ENCODE results near the gene TULP3.
A peak's percentile ranks its signal among the peaks of the same experiment; 100 is the strongest.

TULP3 gene

GRCh38 chr12:2958432-2959191, 67.9 kb downstream of the TULP3 start (continued):
- no peak for TF ChIP-seq ZBTB10 (tag by site-specific recombination; IDR thresholded peaks at IDR 0.05)
- TF ChIP-seq ZNF132 (tag by site-specific recombination; IDR thresholded peaks at IDR 0.05; ENCODE audit: borderline replicate concordance) = no peak
- TF ChIP-seq IKZF3 (tag by site-specific recombination; IDR thresholded peaks at IDR 0.05) = peak; percentile 95
- TF ChIP-seq ZFP37 (tag by site-specific recombination; IDR thresholded peaks at IDR 0.05) = no peak
- TF ChIP-seq ZNF23 (tag by site-specific recombination; IDR thresholded peaks at IDR 0.05; ENCODE audit: borderline replicate concordance) = no peak
- TF ChIP-seq ZBTB26 (tag by site-specific recombination; optimal IDR thresholded peaks at IDR 0.05) = no peak
- TF ChIP-seq HOXA7 (CRISPR knock-in tag; IDR thresholded peaks at IDR 0.05; ENCODE audit: borderline replicate concordance) = no peak
- TF ChIP-seq ZNF639 (tag by site-specific recombination; IDR thresholded peaks at IDR 0.05) = peak; percentile 35; the same call in 1 of the 2 replicates
- TF ChIP-seq SP3 (tag by site-specific recombination; IDR thresholded peaks at IDR 0.05) = peak; percentile 75
- TF ChIP-seq MYNN (tag by site-specific recombination; IDR thresholded peaks at IDR 0.05; ENCODE audit: borderline replicate concordance) = no peak
- peak; percentile 46; the same call in 1 of the 2 replicates for TF ChIP-seq ZNF423 (tag by site-specific recombination; IDR thresholded peaks at IDR 0.05)
- no peak for TF ChIP-seq ZNF404 (tag by site-specific recombination; IDR thresholded peaks at IDR 0.05)
- peak; percentile 75 for TF ChIP-seq ZNF76 (tag by site-specific recombination; IDR thresholded peaks at IDR 0.05; ENCODE audit: borderline replicate concordance, low read depth)
- TF ChIP-seq ZBTB21 (tag by site-specific recombination; IDR thresholded peaks at IDR 0.05) = no peak
- no peak for TF ChIP-seq GLI2 (tag by site-specific recombination; IDR thresholded peaks at IDR 0.05; ENCODE audit: borderline replicate concordance, low read depth)
- TF ChIP-seq ZNF311 (tag by site-specific recombination; IDR thresholded peaks at IDR 0.05; ENCODE audit: borderline replicate concordance) = no peak

GRCh38 chr12:2959192-2959504, 68.5 kb downstream of the TULP3 start, which contains the start of gene TEAD4:
TSS of gene TEAD4 (plus strand) at chr12:2959397.
- POLR2A ChIA-PET = interaction anchor here (0.8 to 1.2 kb wide), 5 partner anchors 9 to 81 kb away, joined by 3 to 4 read pairs (median 3); no protein-coding TSS in a partner anchor
- Histone ChIP-seq H3K36me3 (ENCODE audit: control insufficient read depth in 2 of 2, insufficient read depth in 1 of 2, low read length in 2 of 2) (no peaks in the 10 kb centered on the region), H3K9me3 (ENCODE audit: control insufficient read depth, insufficient read depth, low read depth, low read length) (no peaks in the 10 kb centered on the region), H3K4me1 (ENCODE audit: control insufficient read depth, insufficient read depth, low read length) (peaks cover 7% of the 10 kb centered on the region; the same call in 1 of the 2 replicates), H3K4me3 (ENCODE audit: low read depth, low read length) (peak within 1 kb of the TSS; percentile 58), H3K27ac (ENCODE audit: extremely low read depth, low read depth, low read length) (peak within 1 kb of the TSS; percentile 93)
- CTCF ChIA-PET = no interaction called here
- no peak for TF ChIP-seq ZNF776 (tag by site-specific recombination; IDR thresholded peaks at IDR 0.05; ENCODE audit: borderline replicate concordance)
- no peak for TF ChIP-seq ZNF48 (tag by site-specific recombination; IDR thresholded peaks at IDR 0.05)
- TF ChIP-seq ZNF654 (tag by site-specific recombination; IDR thresholded peaks at IDR 0.05; ENCODE audit: low read depth) = no peak
- no peak for TF ChIP-seq ZNF24 (tag by site-specific recombination; IDR thresholded peaks at IDR 0.05)
- no peak for TF ChIP-seq ZNF664 (tag by site-specific recombination; IDR thresholded peaks at IDR 0.05)
- no peak for TF ChIP-seq WT1 (tag by site-specific recombination; IDR thresholded peaks at IDR 0.05)
- TF ChIP-seq SP3 (tag by site-specific recombination; IDR thresholded peaks at IDR 0.05) = no peak
- TF ChIP-seq ZNF398 (tag by site-specific recombination; IDR thresholded peaks at IDR 0.05) = no peak
- peak; percentile 55; the same call in 1 of the 2 replicates for TF ChIP-seq IKZF3 (tag by site-specific recombination; IDR thresholded peaks at IDR 0.05)
- no peak for TF ChIP-seq ZNF184 (tag by site-specific recombination; IDR thresholded peaks at IDR 0.05)
- no peak for TF ChIP-seq ZNF777 (tag by site-specific recombination; IDR thresholded peaks at IDR 0.05; ENCODE audit: borderline replicate concordance)
- no peak for TF ChIP-seq KLF8 (tag by site-specific recombination; IDR thresholded peaks at IDR 0.05)
- TF ChIP-seq ZSCAN18 (tag by site-specific recombination; IDR thresholded peaks at IDR 0.05) = no peak
- TF ChIP-seq ZNF138 (tag by site-specific recombination; IDR thresholded peaks at IDR 0.05; ENCODE audit: borderline replicate concordance) = no peak
- no peak for TF ChIP-seq ZNF423 (tag by site-specific recombination; IDR thresholded peaks at IDR 0.05)
- no peak for TF ChIP-seq OVOL3 (tag by site-specific recombination; IDR thresholded peaks at IDR 0.05)
